Testis (tissue), 3 donors: Measurements from ENCODE around the gene SCN9A. TPM values are rescaled to one million over a fixed set of nuclear protein-coding genes. Genes with fewer than 3 reads are reported as not detected.
"Not testable (repeated sequence)": the region's sequence is repeated elsewhere in the genome, so short reads cannot be mapped to it uniquely, and the experiment has no call there.

Experiments used
- DNase-seq: peaks from one replicate; pipeline ENCODE4 v3.0.0-alpha.2; 2019
- H3K27ac ChIP-seq, 2 donors: fragments of 200-600 bp; sonication (generic); one replicate each; pipeline ENCODE4 v1.5.1; 2019
- H3K27me3 ChIP-seq: fragments of 200-600 bp; sonication (generic); one replicate; pipeline ENCODE4 v1.5.1; 2019
- H3K36me3 ChIP-seq: fragments of 200-600 bp; sonication (generic); one replicate; pipeline ENCODE4 v1.5.1; 2017; ENCODE audit warnings: low read depth; ENCODE audit errors: missing control alignments
- H3K4me1 ChIP-seq: fragments of 200-600 bp; sonication (generic); one replicate; pipeline ENCODE4 v1.5.1; 2019
- H3K4me3 ChIP-seq, 2 donors: fragments of 200-600 bp; sonication (generic); one replicate each; pipeline ENCODE4 v1.5.1; 2017 to 2019
- H3K9me3 ChIP-seq: fragments of 200-600 bp; sonication (generic); one replicate; pipeline ENCODE4 v1.5.1; 2017
- CTCF ChIP-seq, 3 experiments: fragments of 450-650 bp in 2 of 3; fragments of 200-600 bp in 1 of 3; sonication (generic) in 1 of 3; IDR thresholded peaks; one replicate each; pipeline ENCODE4 v1.5.1; 2016 to 2019; ENCODE audit warnings: antibody characterized with exemption in 3 of 3, mild to moderate bottlenecking in 2 of 3, moderate library complexity in 1 of 3
- POLR2A ChIP-seq: fragments of 450-650 bp; IDR thresholded peaks from one replicate; pipeline ENCODE4 v1.6.1; 2017; ENCODE audit warnings: antibody characterized with exemption, mild to moderate bottlenecking, moderate library complexity
- WGBS, 2 donors: methylation state at CpG; one replicate each; pipeline ENCODE4 v1.1.5; 2018; 5-methylcytosine and 5-hydroxymethylcytosine counted together
- intact Hi-C: fragments of 100-400 bp; cut with DNase I; formaldehyde crosslinking; loops from one replicate; pipeline ENCODE4 v1.15.1; 2023; ENCODE audit warnings: low total_unique reads
- polyA plus RNA-seq: library from polyadenylated mRNA; stranded (reverse); fragments of 350-450 nt; fragmentation: Illumina TruSeq; extraction: RNeasy Lipid Tissue Mini Kit (QIAGEN cat#74804); gene quantifications from one replicate; pipeline ENCODE4 v1.2.3, GENCODE V29; 2014; ENCODE audit warnings: low read depth, low replicate concordance; ENCODE audit not compliant: insufficient read depth
- total RNA-seq, 2 donors: library from RNA; depleted of rRNA; stranded (reverse); fragments of >200 nt; gene quantifications; one replicate each; pipeline ENCODE4 v1.2.3, GENCODE V29; 2016

The SCN9A gene
- total and polyA plus RNA-seq, 3 donors from 2014 or later = 7.3 to 117 (median 85.7) TPM

GRCh38 chr2:166223298-166223697 lies 152.4 kb downstream of the SCN9A start:
- no peak for TF ChIP-seq CTCF (IDR thresholded peaks at IDR 0.05)
- no peak for TF ChIP-seq POLR2A
- H3K27ac ChIP-seq = no peak overlapping the region
- intact Hi-C loops = no loop called here
- no peaks in the 10 kb centered on the region for H3K9me3 ChIP-seq
- H3K4me3 ChIP-seq = no peak overlapping the region
- no peaks in the 10 kb centered on the region for H3K27me3 ChIP-seq
- WGBS, 2 donors = 78 to 82% methylated on average over 4 of the region's 4 CpGs
- no peaks in the 10 kb centered on the region for H3K4me1 ChIP-seq
- H3K36me3 ChIP-seq = no peaks in the 10 kb centered on the region
- no peak for DNase-seq

- Histone ChIP-seq H3K27me3 (no peaks in the 10 kb centered on the region), H3K27ac (no peak overlapping the region), H3K4me3 (no peak overlapping the region), H3K9me3 (no peaks in the 10 kb centered on the region), H3K36me3 (no peaks in the 10 kb centered on the region), H3K4me1 (no peaks in the 10 kb centered on the region)
- 83 to 95% methylated on average over 1 of the region's 1 CpG for WGBS, 2 donors
- DNase-seq = no peak
- TF ChIP-seq POLR2A (no peak), CTCF (IDR thresholded peaks at IDR 0.05) (no peak)
- intact Hi-C loops = no loop called here
Observed at GRCh38 chr2:166211079-166211478, 164.7 kb downstream of the SCN9A start.

- H3K4me1 ChIP-seq, H3K4me3 ChIP-seq, H3K27me3 ChIP-seq, intact Hi-C loops, H3K9me3 ChIP-seq, H3K27ac ChIP-seq, DNase-seq, H3K36me3 ChIP-seq: not testable (repeated sequence)
- WGBS, 2 donors = 97 to 100% methylated on average over 4 of the region's 4 CpGs
Observed at GRCh38 chr2:166209944-166210343, 165.8 kb downstream of the SCN9A start.

GRCh38 chr2:166209367-166209766 lies 166.4 kb downstream of the SCN9A start:
- intact Hi-C loops, H3K4me1 ChIP-seq, H3K36me3 ChIP-seq, H3K9me3 ChIP-seq, H3K4me3 ChIP-seq, H3K27ac ChIP-seq, DNase-seq, H3K27me3 ChIP-seq: not testable (repeated sequence)
- 83% methylated on average over 1 of the region's 1 CpG; no CpG with 5 or more reads in 1 of the 2 donors for WGBS, 2 donors

- WGBS, 2 donors = 84 to 86% methylated on average over 1 of the region's 1 CpG
- H3K4me1 ChIP-seq, H3K27ac ChIP-seq, H3K9me3 ChIP-seq, H3K27me3 ChIP-seq, DNase-seq, H3K36me3 ChIP-seq, intact Hi-C loops, H3K4me3 ChIP-seq: not testable (repeated sequence)
Observed at GRCh38 chr2:166206153-166206552, 169.6 kb downstream of the SCN9A start.

- Histone ChIP-seq H3K4me3 (no peak overlapping the region), H3K9me3 (no peaks in the 10 kb centered on the region), H3K4me1 (no peaks in the 10 kb centered on the region), H3K27ac (no peak overlapping the region), H3K27me3 (no peaks in the 10 kb centered on the region), H3K36me3 (no peaks in the 10 kb centered on the region)
- intact Hi-C loops = no loop called here
- TF ChIP-seq POLR2A = no peak
- no peak for TF ChIP-seq CTCF (IDR thresholded peaks at IDR 0.05)
- no peak for DNase-seq
Observed at GRCh38 chr2:166202778-166203177, 173.0 kb downstream of the SCN9A start.
